ENCODE data around the gene ZSWIM6.

GRCh38 chr5:61471352-61471751, 139.3 kb downstream of the ZSWIM6 start:
- TF ChIP-seq CTCF (IDR thresholded peaks at IDR 0.05 in 4 of 5, conservative IDR thresholded peaks at IDR 0.05 in 1 of 5) = no peak
- TF ChIP-seq POLR2A (IDR thresholded peaks at IDR 0.05) = no peak
